ENCODE data around the gene KLHDC2. TPM values are rescaled to one million over a fixed set of nuclear protein-coding genes. Genes with fewer than 3 reads are reported as not detected.
"Not testable (repeated sequence)": the region's sequence is repeated elsewhere in the genome, so short reads cannot be mapped to it uniquely, and the experiment has no call there.

Gene KLHDC2
- total RNA-seq, 1 experiment from 2014 or later = 26.8 TPM

DNA sequence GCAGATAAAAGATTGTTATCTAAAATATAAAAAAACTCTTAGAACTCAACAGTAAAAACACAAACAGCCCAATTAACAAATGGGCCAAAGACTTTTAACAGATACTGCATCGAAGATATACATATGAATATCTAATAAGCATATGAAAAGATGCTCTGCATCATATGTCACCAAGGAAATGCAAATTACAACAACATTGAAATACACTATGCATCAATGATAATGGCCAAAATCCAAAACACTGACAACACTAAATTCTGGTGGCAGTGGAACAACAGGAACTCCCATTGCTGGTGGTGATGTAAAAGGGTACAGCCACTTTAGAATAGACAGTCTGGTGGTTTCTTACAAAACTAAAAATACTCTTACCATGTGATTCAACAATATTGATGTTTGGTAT, 40.8 kb downstream of the KLHDC2 start:
- TF ChIP-seq, protein P1, sequence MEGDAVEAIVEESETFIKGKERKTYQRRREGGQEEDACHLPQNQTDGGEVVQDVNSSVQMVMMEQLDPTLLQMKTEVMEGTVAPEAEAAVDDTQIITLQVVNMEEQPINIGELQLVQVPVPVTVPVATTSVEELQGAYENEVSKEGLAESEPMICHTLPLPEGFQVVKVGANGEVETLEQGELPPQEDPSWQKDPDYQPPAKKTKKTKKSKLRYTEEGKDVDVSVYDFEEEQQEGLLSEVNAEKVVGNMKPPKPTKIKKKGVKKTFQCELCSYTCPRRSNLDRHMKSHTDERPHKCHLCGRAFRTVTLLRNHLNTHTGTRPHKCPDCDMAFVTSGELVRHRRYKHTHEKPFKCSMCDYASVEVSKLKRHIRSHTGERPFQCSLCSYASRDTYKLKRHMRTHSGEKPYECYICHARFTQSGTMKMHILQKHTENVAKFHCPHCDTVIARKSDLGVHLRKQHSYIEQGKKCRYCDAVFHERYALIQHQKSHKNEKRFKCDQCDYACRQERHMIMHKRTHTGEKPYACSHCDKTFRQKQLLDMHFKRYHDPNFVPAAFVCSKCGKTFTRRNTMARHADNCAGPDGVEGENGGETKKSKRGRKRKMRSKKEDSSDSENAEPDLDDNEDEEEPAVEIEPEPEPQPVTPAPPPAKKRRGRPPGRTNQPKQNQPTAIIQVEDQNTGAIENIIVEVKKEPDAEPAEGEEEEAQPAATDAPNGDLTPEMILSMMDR (IDR thresholded peaks at IDR 0.05; ENCODE audit: unreplicated experiment) = no peak
- Mint-ChIP-seq H3K9me3 (ENCODE audit: low read depth, unreplicated experiment) (no peaks in the 10 kb centered on the region), H3K36me3 (ENCODE audit: insufficient read depth, unreplicated experiment) (peaks cover 35% of the 10 kb centered on the region), H3K27ac (ENCODE audit: unreplicated experiment) (no peak overlapping the region), H3K4me1 (ENCODE audit: low read depth, unreplicated experiment) (no peaks in the 10 kb centered on the region), H3K4me3 (ENCODE audit: low read depth, unreplicated experiment) (no peak overlapping the region), H3K27me3 (ENCODE audit: unreplicated experiment) (no peaks in the 10 kb centered on the region)
- CTCF ChIA-PET = no interaction called here
- no TSS peak for BruUV-seq (replicated peaks)
- intact Hi-C loops (cut with micrococcal nuclease; ENCODE audit: unreplicated experiment) = no loop called here
- DNase-seq = no peak

DNA sequence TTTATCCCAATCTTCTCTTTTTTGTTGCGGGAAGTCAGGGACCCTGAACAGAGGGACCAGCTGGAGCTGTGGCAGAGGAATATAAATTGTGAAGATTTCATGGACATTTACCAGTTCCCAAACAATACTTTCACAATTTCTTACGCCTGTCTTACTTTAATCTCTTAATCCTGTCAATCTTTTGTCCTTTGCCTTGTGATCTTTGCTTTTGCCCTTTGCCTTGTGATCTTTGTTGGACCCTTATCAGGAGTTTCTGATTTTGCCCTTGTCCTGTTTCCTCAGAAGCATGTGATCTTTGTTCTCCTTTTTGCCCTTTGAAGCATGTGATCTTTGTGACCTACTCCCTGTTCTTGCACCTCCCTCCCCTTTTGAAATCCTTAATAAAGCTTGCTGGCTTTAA, 48.2 kb downstream of the KLHDC2 start:
- intact Hi-C loops (cut with micrococcal nuclease; ENCODE audit: unreplicated experiment); H3K4me3 Mint-ChIP-seq (ENCODE audit: low read depth, unreplicated experiment); BruUV-seq (replicated peaks); H3K9me3 Mint-ChIP-seq (ENCODE audit: low read depth, unreplicated experiment); H3K27me3 Mint-ChIP-seq (ENCODE audit: unreplicated experiment); DNase-seq; H3K4me1 Mint-ChIP-seq (ENCODE audit: low read depth, unreplicated experiment); H3K27ac Mint-ChIP-seq (ENCODE audit: unreplicated experiment); CTCF ChIA-PET: not testable (repeated sequence)
- H3K36me3 Mint-ChIP-seq (ENCODE audit: insufficient read depth, unreplicated experiment) = peaks cover 48% of the 10 kb centered on the region

DNA sequence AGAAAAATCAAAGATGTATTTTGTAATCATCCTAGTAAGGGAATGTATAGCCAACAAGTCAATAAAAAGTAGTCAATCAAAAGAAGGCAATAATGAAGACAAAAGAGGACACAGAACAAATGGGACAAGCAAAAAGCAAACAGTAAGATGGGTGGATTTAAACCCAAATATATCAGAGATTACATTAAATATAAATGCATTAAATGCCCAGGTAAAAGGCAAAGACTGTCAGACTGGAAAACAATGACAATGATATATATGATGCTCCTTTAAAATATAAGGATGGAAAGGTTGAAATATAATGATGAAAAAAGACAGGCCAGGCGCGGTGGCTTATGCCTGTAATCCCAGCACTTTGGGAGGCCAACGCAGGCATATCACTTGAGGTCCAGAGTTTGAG, 48.9 kb downstream of the KLHDC2 start:
- DNase-seq = no peak
- intact Hi-C loops (cut with micrococcal nuclease; ENCODE audit: unreplicated experiment) = no loop called here
- Mint-ChIP-seq H3K27me3 (ENCODE audit: unreplicated experiment) (no peaks in the 10 kb centered on the region), H3K4me1 (ENCODE audit: low read depth, unreplicated experiment) (no peaks in the 10 kb centered on the region), H3K36me3 (ENCODE audit: insufficient read depth, unreplicated experiment) (peaks cover 49% of the 10 kb centered on the region), H3K4me3 (ENCODE audit: low read depth, unreplicated experiment) (no peak overlapping the region), H3K9me3 (ENCODE audit: low read depth, unreplicated experiment) (peaks cover 2% of the 10 kb centered on the region), H3K27ac (ENCODE audit: unreplicated experiment) (no peak overlapping the region)
- no TSS peak for BruUV-seq (replicated peaks)
- CTCF ChIA-PET = no interaction called here
- TF ChIP-seq, protein P1 (IDR thresholded peaks at IDR 0.05; ENCODE audit: unreplicated experiment) = no peak

DNA sequence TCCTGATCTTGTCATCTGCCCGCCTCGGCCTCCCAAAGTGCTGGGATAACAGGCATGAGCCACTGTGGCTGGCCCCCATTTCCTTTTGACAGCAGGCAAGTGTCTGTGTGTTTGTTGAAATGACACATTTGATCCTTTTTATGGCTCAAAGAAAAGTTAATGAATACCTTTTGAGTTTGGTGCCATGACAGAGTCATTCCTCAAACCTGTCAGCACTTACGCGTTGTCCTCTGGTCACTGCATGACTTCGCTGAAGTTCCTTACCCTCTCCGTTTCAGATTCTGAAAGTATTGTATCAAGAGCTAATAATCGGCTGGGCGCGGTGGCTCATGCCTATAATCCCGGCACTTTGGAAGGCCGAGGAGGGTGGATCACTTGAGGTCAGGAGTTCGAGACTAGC, 52.2 kb downstream of the KLHDC2 start:
- TF ChIP-seq, protein P1 (IDR thresholded peaks at IDR 0.05; ENCODE audit: unreplicated experiment) = no peak
- Mint-ChIP-seq H3K27me3 (ENCODE audit: unreplicated experiment) (no peaks in the 10 kb centered on the region), H3K9me3 (ENCODE audit: low read depth, unreplicated experiment) (peaks cover 2% of the 10 kb centered on the region), H3K36me3 (ENCODE audit: insufficient read depth, unreplicated experiment) (peaks cover 67% of the 10 kb centered on the region), H3K4me3 (ENCODE audit: low read depth, unreplicated experiment) (no peak overlapping the region), H3K27ac (ENCODE audit: unreplicated experiment) (no peak overlapping the region), H3K4me1 (ENCODE audit: low read depth, unreplicated experiment) (no peaks in the 10 kb centered on the region)
- no TSS peak for BruUV-seq (replicated peaks)
- intact Hi-C loops (cut with micrococcal nuclease; ENCODE audit: unreplicated experiment) = no loop called here
- DNase-seq = no peak
- CTCF ChIA-PET = no interaction called here

DNA sequence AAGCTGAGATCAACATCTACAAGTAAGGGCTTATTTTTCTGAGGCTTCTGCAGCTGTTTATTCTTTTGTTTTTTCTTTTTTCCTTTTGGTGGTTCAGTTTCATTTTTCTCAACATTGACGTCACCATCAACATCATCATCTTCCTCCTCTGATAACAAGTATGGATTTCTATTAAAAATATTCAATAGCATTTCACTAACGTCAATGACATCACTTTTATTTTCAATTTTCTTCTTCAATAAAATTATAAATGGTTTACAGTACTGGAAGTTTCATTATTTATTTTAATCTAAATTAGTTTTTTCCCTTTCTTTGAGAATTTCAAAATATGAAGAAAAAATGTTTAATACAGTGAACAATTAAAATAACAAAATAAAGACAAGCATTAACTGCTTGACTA, 60.7 kb downstream of the KLHDC2 start:
- DNase-seq = no peak
- H3K4me1 Mint-ChIP-seq (ENCODE audit: low read depth, unreplicated experiment) = no peaks in the 10 kb centered on the region
- no peak overlapping the region for H3K4me3 Mint-ChIP-seq (ENCODE audit: low read depth, unreplicated experiment)
- no peak overlapping the region for H3K27ac Mint-ChIP-seq (ENCODE audit: unreplicated experiment)
- CTCF ChIA-PET = no interaction called here
- peaks cover 66% of the 10 kb centered on the region for H3K36me3 Mint-ChIP-seq (ENCODE audit: insufficient read depth, unreplicated experiment)
- BruUV-seq (replicated peaks) = TSS peak; percentile 39
- TF ChIP-seq, protein P1 (IDR thresholded peaks at IDR 0.05; ENCODE audit: unreplicated experiment) = no peak
- H3K9me3 Mint-ChIP-seq (ENCODE audit: low read depth, unreplicated experiment) = no peaks in the 10 kb centered on the region
- no peaks in the 10 kb centered on the region for H3K27me3 Mint-ChIP-seq (ENCODE audit: unreplicated experiment)
- intact Hi-C loops (cut with micrococcal nuclease; ENCODE audit: unreplicated experiment) = no loop called here

Other genes starting within 250 kb of the KLHDC2 start
- gene RPS29, start 181.8 kb upstream of the KLHDC2 start, total RNA-seq (2022) = 948 and 1,051 TPM in 2 replicates
- 27.3 and 30.5 TPM in 2 replicates for gene LRR1, start 169.2 kb upstream of the KLHDC2 start, total RNA-seq (2022)
- gene RPL36AL, start 147.5 kb upstream of the KLHDC2 start, total RNA-seq (2022) = 159 and 161 TPM in 2 replicates
- gene MGAT2, start 147.4 kb upstream of the KLHDC2 start, total RNA-seq (2022) = 39.3 and 45.8 TPM in 2 replicates
- gene DNAAF2, start 132.9 kb upstream of the KLHDC2 start, total RNA-seq (2022) = 11.3 and 13.2 TPM in 2 replicates
- gene POLE2, start 79.9 kb upstream of the KLHDC2 start, total RNA-seq (2022) = 13.2 and 14.2 TPM in 2 replicates
- gene KLHDC1, start 75.0 kb upstream of the KLHDC2 start, total RNA-seq (2022) = 0.49 and 0.99 TPM in 2 replicates
- 76.3 and 77.7 TPM in 2 replicates for gene NEMF, start 84.6 kb downstream of the KLHDC2 start, total RNA-seq (2022)
- 74.2 and 81.0 TPM in 2 replicates for gene ARF6, start 124.9 kb downstream of the KLHDC2 start, total RNA-seq (2022)